OCI-LY7 (cell line): Measurements from ENCODE around the gene PTPRCAP.

Source experiments
- CTCF ChIP-seq: fragments of 200-600 bp; sonication (generic); conservative IDR thresholded peaks from 2 replicates; pipeline ENCODE4 v1.5.1; 2014; ENCODE audit warnings: mild to moderate bottlenecking, antibody characterized with exemption, low read length, moderate library complexity, mixed read lengths
- EZH2phosphoT487 ChIP-seq: fragments of 200-600 bp; sonication (generic); IDR thresholded peaks from 2 replicates; pipeline ENCODE4 v1.6.1; 2018; ENCODE audit warnings: low read depth, borderline replicate concordance, mild to moderate bottlenecking, mixed run types, antibody characterized with exemption, low read length, moderate library complexity, mixed read lengths

GRCh38 chr11:67420147-67420645 is 17.3 kb downstream of the PTPRCAP start:
- TF ChIP-seq CTCF (no peak), EZH2phosphoT487 (no peak)
